HG03103 (cell line): ENCODE results near the gene CCDC159.
"Not testable (repeated sequence)": the region's sequence is repeated elsewhere in the genome, so short reads cannot be mapped to it uniquely, and the experiment has no call there.

ENCODE experiments used
- ATAC-seq: cut with Tn5 transposase; IDR thresholded peaks from one replicate; pipeline ENCODE4 v1.9.1; 2021; ENCODE audit warnings: low read depth; ENCODE audit not compliant: unreplicated experiment

The CCDC159 gene

DNA sequence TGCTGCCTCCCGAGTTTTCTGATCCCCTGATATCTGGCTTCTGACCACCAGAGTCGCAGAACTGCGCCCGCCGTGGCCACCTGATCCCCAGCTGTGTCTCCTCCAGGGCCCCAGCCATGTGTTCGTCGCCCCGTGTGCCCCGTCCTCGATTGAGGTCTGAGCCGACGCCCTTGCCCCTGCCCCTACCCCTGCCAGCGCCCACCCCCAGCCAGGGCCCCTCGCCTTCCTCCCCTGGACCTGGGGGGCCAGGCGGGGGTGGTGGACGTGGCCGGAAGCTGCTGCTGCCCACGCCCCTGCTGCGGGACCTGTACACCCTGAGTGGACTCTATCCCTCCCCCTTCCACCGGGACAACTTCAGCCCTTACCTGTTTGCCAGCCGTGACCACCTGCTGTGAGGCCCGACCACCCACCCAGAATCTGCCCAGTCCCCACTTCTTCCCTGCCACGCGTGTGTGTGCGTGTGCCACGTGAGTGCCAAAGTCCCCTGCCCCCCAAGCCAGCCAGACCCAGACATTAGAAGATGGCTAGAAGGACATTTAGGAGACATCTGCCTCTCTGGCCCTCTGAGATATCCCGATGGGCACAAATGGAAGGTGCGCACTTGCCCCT is 18.1 kb downstream of the CCDC159 start:
- no peak for ATAC-seq

DNA sequence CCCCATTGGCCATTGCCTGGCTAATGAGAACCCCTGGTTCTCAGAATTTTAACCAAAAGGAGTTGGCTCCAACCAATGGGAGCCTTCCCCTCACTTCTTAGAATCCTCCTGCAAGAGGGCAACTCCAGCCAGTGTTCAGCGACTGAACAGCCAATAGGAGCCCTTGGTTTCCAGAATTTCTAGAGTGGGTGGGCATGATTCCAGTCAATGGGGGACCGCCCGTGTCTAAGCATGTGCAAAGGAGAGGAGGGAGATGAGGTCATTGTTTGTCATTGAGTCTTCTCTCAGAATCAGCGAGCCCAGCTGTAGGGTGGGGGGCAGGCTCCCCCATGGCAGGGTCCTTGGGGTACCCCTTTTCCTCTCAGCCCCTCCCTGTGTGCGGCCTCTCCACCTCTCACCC is 18.6 kb downstream of the CCDC159 start:
- no peak for ATAC-seq

DNA sequence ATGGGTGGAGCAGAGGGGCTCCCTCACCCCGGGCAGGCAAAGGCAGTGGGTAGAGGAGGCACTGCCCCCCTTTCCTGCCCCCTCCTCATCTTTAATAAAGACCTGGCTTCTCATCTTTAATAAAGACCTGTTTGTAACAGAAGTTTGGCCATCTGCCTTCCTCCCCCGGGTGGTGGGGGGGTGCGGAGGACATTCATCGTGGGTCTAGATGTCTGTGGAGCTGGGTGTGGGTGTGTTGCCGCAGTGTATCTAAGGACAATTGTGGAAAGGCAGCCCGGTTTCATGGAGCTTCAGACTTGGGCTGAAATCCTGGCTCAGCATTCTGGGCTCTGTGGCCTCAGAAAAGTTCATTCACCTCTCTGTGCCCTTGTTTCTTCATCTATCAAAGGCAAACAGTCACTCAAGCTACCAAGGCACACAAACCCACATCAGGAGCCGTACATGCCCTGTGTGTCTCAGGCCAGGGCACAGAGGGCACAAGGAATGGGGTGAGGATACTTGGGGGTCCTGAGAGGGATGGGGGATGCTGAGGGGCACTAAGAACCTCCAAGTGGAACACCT is 19.3 kb downstream of the CCDC159 start:
- ATAC-seq, result no peak

- no peak for ATAC-seq
These were observed 21.2 kb downstream of the CCDC159 start for GRCh38 chr19:11367528-11367927.

GRCh38 chr19:11370744-11371143 is 24.4 kb downstream of the CCDC159 start:
- ATAC-seq, result no peak

- no peak for ATAC-seq
These were observed 27.0 kb downstream of the CCDC159 start for GRCh38 chr19:11373166-11373884.

GRCh38 chr19:11373885-11374432 is 27.6 kb downstream of the CCDC159 start:
- no peak for ATAC-seq

DNA sequence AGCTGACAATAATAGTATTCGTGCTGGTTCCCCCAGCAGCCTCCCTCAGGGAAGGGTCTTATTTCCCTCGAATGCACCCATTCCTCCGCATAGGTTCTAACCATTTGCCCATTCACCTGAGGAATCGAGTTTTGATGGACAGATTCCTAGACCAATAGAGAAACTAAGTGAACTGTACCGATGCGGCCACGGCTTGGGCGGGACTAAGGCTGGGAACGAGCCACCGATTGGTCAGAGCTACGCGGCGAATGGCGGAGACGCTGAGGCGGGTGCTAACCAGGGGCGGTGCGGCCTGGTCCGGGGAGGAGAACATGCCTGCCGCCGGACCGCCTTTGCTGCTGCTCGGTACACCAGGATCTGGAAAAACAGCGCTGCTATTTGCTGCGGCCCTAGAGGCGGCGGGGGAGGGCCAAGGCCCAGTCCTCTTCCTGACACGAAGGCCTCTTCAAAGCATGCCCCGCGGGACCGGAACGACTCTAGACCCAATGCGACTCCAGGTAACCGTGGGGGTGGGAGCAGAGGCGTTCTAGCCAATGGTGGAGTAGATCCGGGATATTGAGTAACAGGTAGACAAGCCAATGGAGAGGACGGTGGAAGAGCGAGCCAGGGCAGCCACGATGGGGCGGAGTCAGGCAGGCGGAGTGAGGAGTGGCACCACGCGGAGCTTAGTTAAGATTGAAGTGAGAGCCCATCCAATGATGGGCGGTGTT is 28.3 kb downstream of the CCDC159 start, which contains the start of gene SWSAP1:
TSS of gene SWSAP1 (plus strand) at position 234 of the 710 bp plus-strand sequence. CDS start at position 249, 15 bp downstream.
- peak; percentile 72 for ATAC-seq

DNA sequence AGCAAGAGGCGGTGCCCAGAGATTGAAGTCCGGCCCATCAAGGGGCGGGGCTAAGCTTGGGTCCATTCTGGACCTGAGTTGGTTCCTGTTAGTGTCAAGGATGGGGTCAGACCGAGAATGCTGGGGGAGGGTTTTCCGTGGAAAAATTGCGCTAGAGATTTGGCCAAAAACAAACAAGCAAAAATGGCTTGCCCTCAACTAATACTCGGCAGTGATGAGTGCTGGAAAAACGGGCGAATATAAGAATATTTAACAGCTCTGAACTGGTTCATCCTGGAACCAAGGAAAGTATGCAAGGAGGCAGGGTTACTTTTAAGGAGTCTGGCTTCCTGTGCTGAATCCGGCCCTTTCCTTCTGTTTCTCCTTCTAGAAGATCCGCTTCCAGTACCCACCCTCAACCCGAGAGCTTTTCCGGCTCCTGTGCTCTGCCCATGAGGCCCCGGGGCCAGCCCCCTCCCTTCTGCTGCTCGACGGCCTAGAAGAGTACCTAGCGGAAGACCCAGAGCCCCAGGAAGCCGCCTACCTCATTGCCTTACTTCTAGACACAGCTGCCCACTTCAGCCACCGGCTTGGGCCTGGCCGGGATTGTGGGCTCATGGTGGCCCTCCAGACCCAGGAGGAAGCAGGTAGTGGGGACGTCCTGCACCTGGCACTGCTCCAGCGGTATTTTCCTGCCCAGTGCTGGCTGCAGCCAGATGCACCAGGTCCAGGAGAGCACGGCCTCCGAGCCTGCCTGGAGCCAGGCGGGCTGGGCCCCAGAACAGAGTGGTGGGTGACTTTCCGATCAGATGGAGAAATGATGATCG is 29.0 kb downstream of the CCDC159 start:
- ATAC-seq, result no peak

- no peak for ATAC-seq
These were observed 30.9 kb downstream of the CCDC159 start for GRCh38 chr19:11377237-11377636.

GRCh38 chr19:11377756-11378155 is 31.4 kb downstream of the CCDC159 start:
- no peak for ATAC-seq

DNA sequence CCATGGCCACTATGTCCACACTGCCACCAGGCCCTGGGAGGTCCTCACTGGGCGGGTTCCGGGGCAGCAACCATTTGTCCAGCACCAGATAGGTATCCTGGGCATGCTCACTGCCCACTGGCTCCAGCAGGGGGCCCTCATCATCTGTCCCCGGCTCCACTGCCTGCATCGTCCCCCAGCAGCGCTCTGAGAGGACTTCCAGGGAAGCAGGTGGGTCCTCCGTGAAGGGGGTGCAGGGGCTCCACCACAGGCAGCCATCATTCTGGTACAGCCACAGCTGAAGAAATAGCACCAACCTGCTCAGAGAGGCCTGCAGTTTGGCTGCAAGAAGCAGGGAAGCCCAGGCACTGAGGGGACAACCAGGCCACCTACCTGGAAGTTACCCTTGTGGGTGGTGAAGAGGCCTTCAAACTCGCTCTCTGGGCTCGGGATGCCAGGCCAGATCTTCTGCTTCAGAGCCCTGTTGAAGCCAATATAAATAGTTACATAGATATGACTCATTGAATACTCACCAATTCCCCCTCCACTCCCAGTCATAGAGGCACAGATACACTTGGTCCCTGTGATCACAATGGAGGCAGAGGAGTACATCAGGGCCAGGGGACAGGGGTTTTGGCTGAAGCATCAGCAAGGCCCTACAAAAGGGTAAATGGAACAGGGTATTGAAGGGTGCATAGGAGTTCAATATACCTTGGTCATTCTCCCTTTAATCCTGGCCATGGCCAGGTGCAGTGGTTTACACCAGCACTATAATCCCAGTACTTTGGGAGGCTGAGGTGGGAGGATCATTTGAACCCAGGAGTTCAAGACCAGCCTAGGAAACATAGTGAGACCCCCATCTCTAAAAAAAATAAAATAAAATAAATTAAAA is 32.2 kb downstream of the CCDC159 start:
- ATAC-seq, result no peak

GRCh38 chr19:11379269-11379845 is 33.0 kb downstream of the CCDC159 start:
- ATAC-seq, result not testable (repeated sequence)

DNA sequence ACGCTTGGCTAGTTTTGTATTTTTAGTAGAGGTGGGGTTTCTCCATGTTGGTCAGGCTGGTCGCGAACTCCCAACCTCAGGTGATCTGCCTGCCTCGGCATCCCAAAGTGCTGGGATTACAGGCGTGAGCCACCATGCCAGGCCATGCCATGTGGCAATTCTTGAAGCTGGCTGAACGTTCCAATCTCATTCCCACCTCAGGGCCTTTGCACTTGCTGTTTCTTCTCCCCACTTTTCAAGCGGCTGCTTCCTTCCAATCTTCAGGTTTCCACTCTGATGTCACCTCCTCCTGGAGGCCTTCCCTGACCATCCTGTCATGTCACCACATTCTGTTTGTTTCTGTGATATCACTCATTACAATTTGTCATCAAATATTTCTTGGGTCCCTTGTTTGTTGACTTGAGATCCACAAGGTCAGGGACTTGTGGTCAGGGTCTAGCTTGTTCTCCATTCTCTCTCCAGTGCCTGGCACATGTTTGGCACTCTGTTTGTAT is 33.6 kb downstream of the CCDC159 start:
- no peak for ATAC-seq

GRCh38 chr19:11380653-11381537 is 34.6 kb downstream of the CCDC159 start:
- peak; percentile 62 for ATAC-seq

DNA sequence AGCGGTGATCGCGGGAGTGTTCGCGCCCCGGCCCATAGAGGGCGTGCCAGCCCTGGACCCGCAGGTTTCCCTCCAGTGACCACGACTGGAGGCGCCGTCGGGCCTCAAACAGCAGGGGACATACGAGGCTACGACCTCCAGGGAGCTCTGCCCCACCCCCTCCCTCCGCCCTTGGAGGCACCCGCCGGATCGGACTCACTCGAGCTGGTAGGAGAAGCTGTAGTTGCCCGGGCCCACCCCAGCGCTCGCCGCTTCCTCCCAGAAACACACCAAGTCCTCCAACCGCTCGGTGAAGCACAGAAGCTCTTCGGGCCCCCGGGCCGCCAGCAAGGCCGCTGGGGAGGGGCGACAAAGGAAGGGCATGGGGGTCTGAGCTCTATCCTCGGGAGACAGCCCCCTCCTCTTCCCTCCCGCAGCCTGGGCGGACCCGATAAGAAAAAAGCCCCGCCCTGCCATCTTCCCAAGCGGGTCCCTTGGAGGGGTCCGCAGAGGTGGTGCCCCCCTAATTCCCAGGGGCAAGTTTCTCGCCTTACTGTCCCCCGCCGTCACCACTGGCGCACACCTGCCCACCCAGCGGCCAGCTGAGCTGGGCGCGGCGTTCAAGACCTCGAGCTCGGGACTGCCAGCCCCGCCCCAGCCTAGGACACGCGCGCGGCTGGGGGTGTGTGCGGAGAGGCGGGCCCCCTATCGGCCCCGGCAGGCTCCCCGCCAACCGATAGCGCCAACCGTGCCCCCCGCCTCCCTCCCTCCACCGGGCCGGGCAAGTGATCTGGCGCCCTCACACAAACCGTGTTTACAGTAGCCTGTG is 36.8 kb downstream of the CCDC159 start:
- ATAC-seq, result no peak

- no peak for ATAC-seq
These were observed 37.4 kb downstream of the CCDC159 start for GRCh38 chr19:11383706-11384048.
